Tibial artery (tissue), 4 donors: Measurements from ENCODE around the gene ALDH1L2.

Experiments used
- DNase-seq, 2 donors: peaks; one replicate each; pipeline ENCODE4 v3.0.0-alpha.2; 2019
- H3K27ac ChIP-seq, 2 donors: fragments of 200-600 bp; sonication (generic) in 1 of 2; 1 replicate in 1 of 2; 2 replicates in 1 of 2; pipeline ENCODE4 v1.5.1; 2018 to 2019; ENCODE audit warnings: mild to moderate bottlenecking in 1 of 2
- H3K27me3 ChIP-seq, 2 donors: fragments of 200-600 bp; sonication (generic) in 1 of 2; one replicate each; pipeline versions ENCODE4 v1.5.1 to v1.6.0; 2016 to 2019
- H3K36me3 ChIP-seq, 3 donors: fragments of 200-600 bp; sonication (generic) in 2 of 3; one replicate each; pipeline ENCODE4 v1.5.1; 2016 to 2019; ENCODE audit warnings: mild to moderate bottlenecking in 2 of 3
- H3K4me1 ChIP-seq, 4 donors: fragments of 200-600 bp; sonication (generic) in 2 of 4; 1 replicate in 3 of 4; 2 replicates in 1 of 4; pipeline ENCODE4 v1.5.1; 2016 to 2019
- H3K4me3 ChIP-seq, 2 donors: fragments of 200-600 bp; sonication (generic) in 1 of 2; 1 replicate in 1 of 2; 2 replicates in 1 of 2; pipeline ENCODE4 v1.5.1; 2018 to 2019; ENCODE audit warnings: mild to moderate bottlenecking in 2 of 2
- H3K9me3 ChIP-seq, 3 donors: fragments of 200-600 bp; sonication (generic) in 1 of 3; one replicate each; pipeline ENCODE4 v1.5.1; 2016 to 2019
- CTCF ChIP-seq, 2 experiments: fragments of 200-600 bp in 1 of 2; fragments of 450-650 bp in 1 of 2; IDR thresholded peaks; one replicate each; pipeline ENCODE4 v1.5.1; 2017 to 2019; ENCODE audit warnings: antibody characterized with exemption in 2 of 2, mild to moderate bottlenecking in 1 of 2, moderate library complexity in 1 of 2
- intact Hi-C: fragments of 100-400 bp; cut with DNase I; formaldehyde crosslinking; loops from one replicate; pipeline ENCODE4 v1.15.0; 2023; ENCODE audit warnings: low total_unique reads

ALDH1L2 gene

GRCh38 chr12:105091476-105092206 is 7.4 kb upstream of the ALDH1L2 start:
- Histone ChIP-seq H3K4me3 (no peak overlapping the region), H3K36me3 (no peaks in the 10 kb centered on the region), H3K27me3 (no peaks in the 10 kb centered on the region), H3K27ac (no peak overlapping the region), H3K9me3 (peaks cover 0 to 6% (median 0%) of the 10 kb centered on the region in 3 donors), H3K4me1 (no peaks in the 10 kb centered on the region)
- no peak for TF ChIP-seq CTCF (IDR thresholded peaks at IDR 0.05)
- no peak for DNase-seq
- intact Hi-C loops = no loop called here

DNA sequence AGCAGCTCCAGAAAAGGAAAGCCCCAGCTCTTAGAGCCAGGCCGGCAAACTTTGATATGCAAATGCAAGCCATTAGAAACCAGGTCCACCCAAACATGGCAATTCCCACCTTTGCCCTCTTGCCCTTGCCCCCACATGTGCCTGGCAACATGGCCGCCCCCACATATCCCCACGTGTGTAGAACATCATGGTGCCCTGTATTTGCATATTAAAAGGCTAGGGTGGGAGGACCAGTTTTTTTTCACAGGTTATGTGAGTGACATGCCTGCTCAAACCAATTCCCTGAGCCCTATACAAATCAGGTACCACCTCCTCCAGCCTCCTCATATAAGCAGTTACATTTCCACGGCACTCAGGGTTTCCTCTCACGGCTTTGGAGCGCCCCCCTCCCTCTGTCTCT is 6.1 kb upstream of the ALDH1L2 start:
- no peak for DNase-seq
- no peak for TF ChIP-seq CTCF (IDR thresholded peaks at IDR 0.05)

GRCh38 chr12:105089817-105090216 is 5.6 kb upstream of the ALDH1L2 start:
- H3K27me3 ChIP-seq = no peaks in the 10 kb centered on the region
- intact Hi-C loops = no loop called here
- H3K36me3 ChIP-seq = no peaks in the 10 kb centered on the region
- peaks cover 0 to under 1% (median 0%) of the 10 kb centered on the region in 4 donors for H3K4me1 ChIP-seq
- H3K9me3 ChIP-seq = no peaks in the 10 kb centered on the region
- H3K4me3 ChIP-seq = no peak overlapping the region
- DNase-seq = no peak
- no peak for TF ChIP-seq CTCF (IDR thresholded peaks at IDR 0.05)
- H3K27ac ChIP-seq = no peak overlapping the region

More for the DNA sequence above, 6.1 kb upstream of the ALDH1L2 start:
- Histone ChIP-seq H3K9me3 (peaks cover 0 to 4% (median 0%) of the 10 kb centered on the region in 3 donors), H3K36me3 (no peaks in the 10 kb centered on the region), H3K27me3 (no peaks in the 10 kb centered on the region), H3K4me1 (no peaks in the 10 kb centered on the region), H3K4me3 (no peak overlapping the region), H3K27ac (no peak overlapping the region)
- intact Hi-C loops = no loop called here

GRCh38 chr12:105085501-105085900 is 1.2 kb upstream of the ALDH1L2 start:
- Histone ChIP-seq H3K9me3 (no peaks in the 10 kb centered on the region), H3K36me3 (no peaks in the 10 kb centered on the region), H3K4me1 (peaks cover 0 to 21% (median 7%) of the 10 kb centered on the region in 4 donors), H3K27me3 (no peaks in the 10 kb centered on the region), H3K27ac (no peak overlapping the region), H3K4me3 (no peak overlapping the region)
- DNase-seq = no peak
- TF ChIP-seq CTCF (IDR thresholded peaks at IDR 0.05) = no peak
- intact Hi-C loops = no loop called here

DNA sequence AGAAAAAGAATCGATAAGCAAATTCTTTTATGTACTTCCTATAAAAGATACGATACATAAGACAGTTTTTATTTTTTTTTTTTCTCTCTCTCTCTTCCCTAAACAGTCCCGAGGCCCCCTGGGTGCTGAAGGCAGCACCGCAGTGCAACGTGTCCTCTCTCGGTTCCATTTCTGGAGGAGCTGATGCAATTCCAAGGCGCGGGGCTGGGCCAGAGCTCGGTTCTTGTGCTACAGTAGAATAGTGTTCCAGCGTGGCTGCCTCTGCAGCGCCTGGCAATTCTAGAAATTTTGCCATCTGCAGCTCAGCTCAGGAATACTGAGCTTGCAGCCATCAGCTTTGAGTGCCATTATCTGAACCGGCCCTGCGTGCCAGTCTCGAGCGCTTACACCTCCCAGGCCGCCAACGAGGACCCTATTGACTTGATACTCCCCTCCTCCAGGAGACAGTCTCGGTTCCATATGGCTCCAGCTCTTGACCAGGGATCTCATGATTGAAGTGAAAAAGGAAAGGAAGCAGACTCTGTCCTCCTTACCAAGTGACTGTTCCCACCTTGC is 630 bp downstream of the ALDH1L2 start:
- Histone ChIP-seq H3K4me1 (peaks cover 0 to 21% (median 7%) of the 10 kb centered on the region in 4 donors), H3K4me3 (peak overlapping the region; percentile 60 to 84), H3K36me3 (no peaks in the 10 kb centered on the region), H3K9me3 (no peaks in the 10 kb centered on the region), H3K27me3 (no peaks in the 10 kb centered on the region), H3K27ac (peak overlapping the region; percentile 65 to 76)
- intact Hi-C loops = no loop called here
- peak; percentile 81 to 90 for DNase-seq
- peak; percentile 29 to 35 for TF ChIP-seq CTCF (IDR thresholded peaks at IDR 0.05)
